GOT3 (cell line): Measurements from ENCODE around the gene DEGS1.
"Not testable (repeated sequence)": the region's sequence is repeated elsewhere in the genome, so short reads cannot be mapped to it uniquely, and the experiment has no call there.

Experiments
- DNase-seq: peaks from one replicate; lab custom pipeline; 2025; ENCODE audit warnings: mixed read lengths; lab: John Stamatoyannopoulos, UW

DEGS1 gene

GRCh38 chr1:224180783-224181452 is 2.1 kb upstream of the DEGS1 start:
- no peak for DNase-seq

DNA sequence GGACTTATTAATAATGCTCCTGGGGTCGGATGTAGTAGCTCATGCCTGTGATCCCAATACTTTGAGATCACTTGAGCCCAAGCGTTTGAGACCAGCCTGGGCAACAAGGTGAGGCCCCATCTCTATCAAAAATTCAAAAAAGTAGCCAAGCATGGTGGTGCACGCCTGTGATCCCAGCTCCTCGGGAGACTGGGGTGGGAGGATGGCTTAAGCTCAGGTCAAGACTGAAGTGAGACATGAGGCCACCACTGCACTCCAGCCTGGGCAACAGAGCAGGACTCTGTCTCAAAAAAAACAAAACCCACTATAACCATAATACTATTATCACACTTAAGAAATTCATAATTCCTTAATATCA is 1.6 kb upstream of the DEGS1 start:
- DNase-seq = no peak

DNA sequence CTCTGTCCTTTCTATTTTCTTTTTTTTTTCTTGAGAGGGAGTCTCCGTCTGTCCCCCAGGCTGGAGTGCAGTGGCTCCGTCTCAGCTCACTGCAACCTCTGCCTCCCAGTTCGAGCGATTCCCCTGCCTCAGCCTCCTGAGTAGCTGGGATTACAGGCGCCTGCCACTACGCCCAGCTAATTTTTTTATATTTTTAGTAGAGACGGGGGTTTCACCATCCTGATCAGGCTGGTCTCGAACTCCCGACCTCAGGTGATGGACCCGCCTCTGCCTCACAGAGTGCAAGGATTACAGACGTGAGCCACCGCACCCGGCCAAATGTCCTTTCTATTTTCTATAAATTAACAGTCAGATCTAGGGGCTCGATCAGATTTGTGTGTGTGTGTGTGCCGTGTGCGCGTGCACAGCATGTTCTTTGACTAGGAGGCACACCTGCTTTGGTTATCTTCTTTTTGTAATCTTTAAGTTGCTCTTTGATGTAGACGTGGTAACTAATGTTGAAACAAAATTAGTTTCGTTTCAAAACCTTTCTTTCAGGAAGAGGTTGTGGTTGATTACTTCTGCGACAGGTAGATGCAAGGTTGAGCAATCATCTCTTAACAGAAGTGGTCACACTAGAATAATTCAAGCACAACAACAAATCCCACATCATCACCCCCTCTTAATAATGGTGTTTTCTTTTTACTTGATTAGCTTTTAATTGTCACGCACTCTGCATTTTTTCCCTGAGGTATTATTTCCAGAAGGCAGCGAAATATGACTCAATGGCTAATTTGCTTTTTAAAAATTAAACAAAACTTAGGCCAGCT is 779 bp upstream of the DEGS1 start:
- no peak for DNase-seq

- DNase-seq = no peak
These were observed 712 bp downstream of the DEGS1 start for GRCh38 chr1:224183591-224184312.

- DNase-seq = no peak
These were observed 2.2 kb downstream of the DEGS1 start for GRCh38 chr1:224185208-224185607.

DNA sequence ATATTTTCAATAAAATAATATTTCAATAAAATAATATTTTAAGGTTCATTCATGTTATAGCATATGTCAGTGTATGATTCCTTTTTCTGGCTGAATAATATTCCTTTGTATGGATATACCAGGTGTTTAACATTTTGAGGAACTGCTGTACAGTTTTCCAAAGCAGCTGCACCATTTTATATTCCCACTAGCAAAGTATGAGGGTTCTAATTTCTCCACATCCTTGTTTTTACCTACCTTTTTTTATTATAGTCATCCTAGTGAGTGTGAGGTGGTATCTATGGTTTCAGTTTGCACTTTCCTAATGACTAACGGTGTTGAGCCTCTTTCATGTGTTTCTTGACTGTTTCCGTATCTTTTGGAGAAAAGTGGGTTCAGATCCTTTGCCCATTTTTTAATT is 5.2 kb downstream of the DEGS1 start:
- no peak for DNase-seq

- no peak for DNase-seq
These were observed 6.5 kb downstream of the DEGS1 start for GRCh38 chr1:224189561-224189960.

DNA sequence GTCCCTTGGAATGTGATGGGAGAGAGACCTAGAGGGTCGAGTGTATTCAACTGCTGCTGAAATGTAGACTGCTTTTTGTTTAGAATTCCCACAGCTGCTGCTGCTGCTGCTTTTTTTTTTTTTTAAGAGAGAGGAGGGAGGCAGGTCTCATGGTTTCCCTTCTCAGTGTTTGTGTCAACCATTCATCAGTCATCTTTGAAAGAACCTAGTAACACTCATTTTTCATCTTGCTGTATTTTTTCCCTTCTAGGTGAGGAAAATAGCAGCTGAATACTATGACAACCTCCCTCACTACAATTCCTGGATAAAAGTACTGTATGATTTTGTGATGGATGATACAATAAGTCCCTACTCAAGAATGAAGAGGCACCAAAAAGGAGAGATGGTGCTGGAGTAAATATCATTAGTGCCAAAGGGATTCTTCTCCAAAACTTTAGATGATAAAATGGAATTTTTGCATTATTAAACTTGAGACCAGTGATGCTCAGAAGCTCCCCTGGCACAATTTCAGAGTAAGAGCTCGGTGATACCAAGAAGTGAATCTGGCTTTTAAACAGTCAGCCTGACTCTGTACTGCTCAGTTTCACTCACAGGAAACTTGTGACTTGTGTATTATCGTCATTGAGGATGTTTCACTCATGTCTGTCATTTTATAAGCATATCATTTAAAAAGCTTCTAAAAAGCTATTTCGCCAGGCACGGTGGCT is 9.2 kb downstream of the DEGS1 start:
- no peak for DNase-seq

GRCh38 chr1:224193319-224193966 is 10.4 kb downstream of the DEGS1 start:
- DNase-seq = no peak

DNA sequence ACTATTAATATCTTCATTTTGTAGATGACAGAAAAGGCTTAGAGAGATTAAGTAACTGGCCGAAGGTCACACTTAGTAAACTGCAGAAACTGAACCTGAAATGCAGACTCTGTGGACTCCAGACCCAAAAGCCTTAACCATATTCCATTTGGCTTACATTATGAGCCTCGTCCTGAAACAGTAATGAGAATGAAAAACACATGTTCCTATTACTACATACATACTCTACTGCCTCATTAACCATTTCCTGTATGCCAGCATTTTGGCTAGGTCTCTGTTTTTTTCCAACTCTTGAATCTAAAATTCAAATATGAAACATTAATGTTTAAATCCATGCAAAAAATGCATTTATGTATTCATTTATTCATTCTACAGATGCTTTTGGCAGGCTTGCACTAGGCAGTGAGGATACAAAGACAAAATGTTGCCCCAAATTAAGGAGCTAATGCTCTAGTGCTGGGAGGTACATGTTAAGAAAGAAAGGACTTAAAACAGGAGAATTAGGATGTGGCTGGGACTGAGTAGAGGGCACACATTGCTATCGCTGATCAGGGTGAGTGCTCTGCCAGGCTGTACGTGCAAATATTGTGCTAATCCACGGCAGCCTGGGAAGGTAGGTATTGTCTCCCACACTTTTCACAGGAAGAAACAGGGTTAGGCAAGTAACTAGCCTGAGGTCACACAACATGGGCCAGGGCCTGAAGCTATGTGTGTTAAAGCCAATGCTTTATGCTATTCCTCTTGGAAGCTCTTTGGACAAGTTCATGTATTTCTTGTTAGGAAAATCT is 14.0 kb downstream of the DEGS1 start:
- no peak for DNase-seq

DNA sequence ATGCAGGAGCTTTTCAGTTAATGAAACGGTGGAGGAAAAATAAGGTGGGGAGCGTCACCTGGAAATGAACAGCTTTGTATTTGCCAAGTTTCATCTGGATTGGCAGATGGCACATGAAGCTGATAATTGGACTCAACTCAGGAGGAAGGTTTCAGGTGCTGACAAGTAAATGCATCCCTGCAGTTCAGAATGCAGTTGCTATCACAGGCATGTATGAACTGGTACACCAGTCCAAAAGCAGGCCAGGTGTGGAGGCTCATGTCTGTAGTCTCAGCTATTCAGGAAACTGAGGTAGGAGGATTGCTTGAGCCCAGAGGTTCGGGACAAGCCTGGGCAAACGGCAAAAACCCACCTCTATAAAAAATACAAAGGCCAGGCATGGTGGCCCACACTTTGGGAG is 15.5 kb downstream of the DEGS1 start:
- no peak for DNase-seq

DNA sequence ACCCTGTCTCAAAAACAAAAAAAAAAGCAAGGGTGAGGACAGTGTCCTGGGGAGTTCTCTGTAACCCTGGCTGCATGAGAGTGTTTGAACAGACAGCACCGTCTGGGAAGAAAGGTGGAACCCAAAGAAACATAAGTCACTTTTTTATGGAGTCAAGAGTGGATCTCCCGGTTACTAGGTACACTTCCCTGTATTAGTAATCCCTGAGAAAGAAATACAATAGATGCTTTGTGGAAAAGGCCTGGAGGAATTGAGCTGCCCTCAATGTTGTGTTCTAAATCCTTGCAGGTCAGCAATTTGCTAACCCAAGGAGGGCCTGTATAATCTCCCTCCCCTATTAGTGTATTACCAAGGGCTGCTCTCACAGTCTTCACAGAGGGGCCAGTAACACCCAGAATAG is 16.6 kb downstream of the DEGS1 start:
- DNase-seq = no peak

DNA sequence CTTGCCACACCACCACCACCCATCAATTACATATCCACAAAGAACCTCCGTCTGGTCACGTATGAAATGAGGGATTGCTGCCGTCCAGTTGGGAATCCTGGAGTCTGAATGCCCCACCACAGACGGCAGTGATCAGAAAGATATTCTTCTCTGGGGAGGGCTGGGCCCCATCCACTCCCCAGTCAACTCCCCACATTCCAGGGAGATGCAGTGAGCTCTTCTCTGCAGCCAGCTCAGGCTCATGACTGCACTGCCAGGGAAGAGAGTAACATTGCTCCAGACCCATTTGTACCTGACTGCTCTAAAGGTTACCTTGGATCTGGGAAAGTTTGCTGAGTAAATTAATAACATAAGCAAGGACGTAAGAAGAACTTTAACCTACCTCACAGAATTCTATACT is 18.3 kb downstream of the DEGS1 start:
- no peak for DNase-seq

DNA sequence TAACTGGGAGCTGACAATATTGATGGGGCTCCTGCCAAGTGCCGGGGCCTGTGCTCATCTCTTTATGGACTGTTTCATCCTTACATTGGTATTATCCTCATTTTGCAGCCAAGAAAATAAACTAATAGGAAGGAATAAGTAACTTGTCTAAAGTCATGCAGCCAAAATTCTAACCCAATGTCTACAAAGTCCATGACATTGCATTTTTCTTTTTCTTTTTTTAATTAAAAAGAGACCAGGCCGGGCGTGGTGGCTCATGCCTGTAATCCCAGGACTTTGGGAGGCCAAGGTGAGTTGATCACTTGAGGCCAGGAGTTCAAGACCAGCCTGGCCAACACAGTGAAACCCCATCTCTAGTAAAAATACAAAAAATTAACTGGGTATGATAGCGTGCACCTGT is 18.8 kb downstream of the DEGS1 start:
- no peak for DNase-seq

GRCh38 chr1:224203243-224204016 is 20.4 kb downstream of the DEGS1 start:
- no peak for DNase-seq

DNA sequence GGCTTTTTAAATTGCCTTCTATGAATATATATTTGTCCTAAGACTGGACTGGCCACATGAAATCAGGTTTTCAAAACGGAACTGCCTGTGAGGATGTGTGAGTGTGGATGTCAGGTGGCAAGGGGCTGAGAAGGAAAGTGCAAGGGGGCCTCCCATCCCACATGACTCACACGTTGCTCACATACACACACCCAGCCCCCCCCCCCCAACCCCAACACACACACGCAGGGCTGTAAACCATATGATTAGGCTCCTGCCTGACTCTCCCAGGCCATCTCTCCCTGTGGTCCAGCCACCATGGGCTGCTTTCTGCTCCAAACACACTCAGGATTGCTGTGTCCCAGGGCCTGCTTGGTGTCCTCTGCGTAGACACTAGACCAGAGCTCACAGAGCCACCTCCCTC is 22.4 kb downstream of the DEGS1 start:
- no peak for DNase-seq

DNA sequence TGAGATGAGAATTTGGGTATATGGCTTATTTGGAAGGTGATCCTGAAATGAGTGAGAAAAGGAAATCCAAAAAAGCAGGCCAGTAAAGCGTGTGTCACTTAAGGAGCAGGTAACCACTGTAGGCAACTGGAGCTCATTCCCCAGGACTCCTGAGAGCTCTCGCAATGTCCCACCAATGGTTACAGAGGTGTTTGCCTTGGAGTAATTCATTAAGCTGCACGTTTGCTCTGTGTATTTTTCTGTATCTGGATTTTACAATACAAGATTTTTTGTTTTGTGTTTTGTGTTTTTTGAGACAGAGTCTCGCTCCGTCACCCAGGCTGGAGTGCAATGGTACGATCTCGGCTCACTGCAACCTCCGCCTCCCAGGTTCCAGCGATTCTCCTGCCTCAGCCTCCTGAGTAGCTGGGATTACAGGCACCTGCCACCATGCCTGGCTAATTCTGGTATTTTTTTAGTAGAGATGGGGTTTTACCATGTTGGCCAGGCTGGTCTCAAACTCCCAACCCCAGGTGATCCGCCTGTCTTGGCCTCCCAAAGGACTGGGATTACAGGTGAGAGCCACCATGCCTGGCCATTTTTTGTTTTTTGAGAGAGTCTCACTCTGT is 23.0 kb downstream of the DEGS1 start:
- not testable (repeated sequence) for DNase-seq

- DNase-seq = no peak
These were observed 28.3 kb downstream of the DEGS1 start for GRCh38 chr1:224211206-224211962.

DNA sequence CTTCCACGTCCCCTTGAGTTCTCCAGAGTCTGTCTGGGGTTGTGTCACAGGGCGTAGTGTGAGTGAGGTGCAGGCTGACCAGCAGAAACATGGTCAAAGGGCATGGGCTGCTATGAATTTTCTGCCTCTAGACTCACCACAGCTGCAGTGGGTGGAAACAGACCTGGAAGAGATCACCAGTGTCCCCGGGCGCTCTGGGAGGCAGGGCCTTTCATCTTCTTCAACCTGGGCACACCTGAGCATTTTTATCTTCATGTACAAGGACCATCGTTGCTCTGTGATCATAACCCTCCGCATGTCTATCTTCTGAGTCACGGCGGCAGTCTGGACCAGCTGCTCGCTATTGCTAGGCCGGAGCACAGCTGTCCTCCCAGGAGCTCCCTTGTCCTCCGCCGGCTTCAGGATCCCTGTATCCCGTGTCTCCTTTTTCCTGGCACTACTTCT is 29.6 kb downstream of the DEGS1 start:
- no peak for DNase-seq
